B cell (primary cell): ENCODE results near the gene ADARB2.

Experiments
- EZH2 ChIP-seq: IDR thresholded peaks from 2 replicates; pipeline ENCODE4 v1.6.1; 2012; ENCODE audit warnings: borderline replicate concordance, low read depth, mild to moderate bottlenecking, moderate library complexity, low read length; ENCODE audit not compliant: insufficient read depth, poor library complexity, severe bottlenecking
- TF ChIP-seq, protein P1 (sequence below): fragments of 200-600 bp; IDR thresholded peaks from one replicate; pipeline ENCODE4 v1.8.0; 2022; ENCODE audit warnings: antibody characterized with exemption, mild to moderate bottlenecking

DNA sequence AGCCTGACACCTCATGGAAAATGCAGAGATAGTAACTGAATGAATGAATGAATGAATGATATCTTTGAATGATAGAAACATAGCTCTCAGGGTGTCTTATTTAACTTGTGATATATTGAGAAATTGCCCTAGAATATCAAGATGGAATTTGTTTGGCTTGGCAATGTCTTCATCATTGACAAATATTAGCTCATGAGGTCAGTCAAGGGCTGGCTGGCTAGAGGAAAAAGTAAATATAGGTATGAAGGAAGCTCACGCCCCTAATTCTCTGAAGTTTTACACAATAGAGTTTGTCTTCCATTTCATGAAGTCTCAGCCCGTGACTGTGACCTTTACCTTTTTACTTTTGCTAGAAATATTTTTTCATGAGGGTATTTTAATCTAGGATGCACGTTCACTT is 305.2 kb downstream of the ADARB2 start:
- TF ChIP-seq, protein P1, sequence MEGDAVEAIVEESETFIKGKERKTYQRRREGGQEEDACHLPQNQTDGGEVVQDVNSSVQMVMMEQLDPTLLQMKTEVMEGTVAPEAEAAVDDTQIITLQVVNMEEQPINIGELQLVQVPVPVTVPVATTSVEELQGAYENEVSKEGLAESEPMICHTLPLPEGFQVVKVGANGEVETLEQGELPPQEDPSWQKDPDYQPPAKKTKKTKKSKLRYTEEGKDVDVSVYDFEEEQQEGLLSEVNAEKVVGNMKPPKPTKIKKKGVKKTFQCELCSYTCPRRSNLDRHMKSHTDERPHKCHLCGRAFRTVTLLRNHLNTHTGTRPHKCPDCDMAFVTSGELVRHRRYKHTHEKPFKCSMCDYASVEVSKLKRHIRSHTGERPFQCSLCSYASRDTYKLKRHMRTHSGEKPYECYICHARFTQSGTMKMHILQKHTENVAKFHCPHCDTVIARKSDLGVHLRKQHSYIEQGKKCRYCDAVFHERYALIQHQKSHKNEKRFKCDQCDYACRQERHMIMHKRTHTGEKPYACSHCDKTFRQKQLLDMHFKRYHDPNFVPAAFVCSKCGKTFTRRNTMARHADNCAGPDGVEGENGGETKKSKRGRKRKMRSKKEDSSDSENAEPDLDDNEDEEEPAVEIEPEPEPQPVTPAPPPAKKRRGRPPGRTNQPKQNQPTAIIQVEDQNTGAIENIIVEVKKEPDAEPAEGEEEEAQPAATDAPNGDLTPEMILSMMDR: no peak
- TF ChIP-seq EZH2: no peak
